ENCODE measurements around the gene FNBP1L.
"Not testable (repeated sequence)": the region's sequence is repeated elsewhere in the genome, so short reads cannot be mapped to it uniquely, and the experiment has no call there.

Gene FNBP1L

GRCh38 chr1:93459126-93459525, 11.2 kb downstream of the FNBP1L start:
- peaks cover 6% of the 10 kb centered on the region for H3K4me1 Mint-ChIP-seq
- H3K36me3 Mint-ChIP-seq (ENCODE audit: low read depth) = peaks cover 74% of the 10 kb centered on the region
- no peaks in the 10 kb centered on the region for H3K27me3 Mint-ChIP-seq (ENCODE audit: low read depth)
- no peak overlapping the region for H3K4me3 Mint-ChIP-seq
- no peak overlapping the region for H3K27ac Mint-ChIP-seq
- no peak for TF ChIP-seq CTCF (IDR thresholded peaks at IDR 0.05; ENCODE audit: unreplicated experiment in 3 of 3)
- peaks cover 34% of the 10 kb centered on the region for H3K9me3 Mint-ChIP-seq

- no peak overlapping the region for H3K27ac Mint-ChIP-seq
- TF ChIP-seq CTCF (IDR thresholded peaks at IDR 0.05; ENCODE audit: unreplicated experiment in 3 of 3) = no peak
- no peaks in the 10 kb centered on the region for H3K27me3 Mint-ChIP-seq (ENCODE audit: low read depth)
- peaks cover 49% of the 10 kb centered on the region for H3K9me3 Mint-ChIP-seq
- no peaks in the 10 kb centered on the region for H3K4me1 Mint-ChIP-seq
- no peak overlapping the region for H3K4me3 Mint-ChIP-seq
- H3K36me3 Mint-ChIP-seq (ENCODE audit: low read depth) = peaks cover 87% of the 10 kb centered on the region
Measured at GRCh38 chr1:93461236-93461635, 13.3 kb downstream of the FNBP1L start.

- peaks cover 88% of the 10 kb centered on the region for H3K36me3 Mint-ChIP-seq (ENCODE audit: low read depth)
- H3K27ac Mint-ChIP-seq = no peak overlapping the region
- no peaks in the 10 kb centered on the region for H3K27me3 Mint-ChIP-seq (ENCODE audit: low read depth)
- no peak for TF ChIP-seq CTCF (IDR thresholded peaks at IDR 0.05; ENCODE audit: unreplicated experiment in 3 of 3)
- H3K4me1 Mint-ChIP-seq = no peaks in the 10 kb centered on the region
- H3K9me3 Mint-ChIP-seq = peaks cover 58% of the 10 kb centered on the region
- no peak overlapping the region for H3K4me3 Mint-ChIP-seq
Measured at GRCh38 chr1:93463960-93464359, 16.0 kb downstream of the FNBP1L start.

GRCh38 chr1:93465371-93466082, 17.6 kb downstream of the FNBP1L start:
- peaks cover 60% of the 10 kb centered on the region for H3K9me3 Mint-ChIP-seq
- H3K4me3 Mint-ChIP-seq; H3K4me1 Mint-ChIP-seq; H3K27me3 Mint-ChIP-seq (ENCODE audit: low read depth); H3K27ac Mint-ChIP-seq: not testable (repeated sequence)
- H3K36me3 Mint-ChIP-seq (ENCODE audit: low read depth) = peaks cover 88% of the 10 kb centered on the region

GRCh38 chr1:93467606-93468005, 19.7 kb downstream of the FNBP1L start:
- Mint-ChIP-seq H3K9me3 (peaks cover 51% of the 10 kb centered on the region), H3K27me3 (ENCODE audit: low read depth) (no peaks in the 10 kb centered on the region), H3K27ac (no peak overlapping the region), H3K36me3 (ENCODE audit: low read depth) (peaks cover 68% of the 10 kb centered on the region), H3K4me3 (no peak overlapping the region), H3K4me1 (peaks cover 9% of the 10 kb centered on the region)
- no peak for TF ChIP-seq CTCF (IDR thresholded peaks at IDR 0.05; ENCODE audit: unreplicated experiment in 3 of 3)

GRCh38 chr1:93468662-93469061, 20.7 kb downstream of the FNBP1L start:
- Mint-ChIP-seq H3K27ac (no peak overlapping the region), H3K4me3 (no peak overlapping the region), H3K4me1 (peaks cover 11% of the 10 kb centered on the region), H3K36me3 (ENCODE audit: low read depth) (peaks cover 62% of the 10 kb centered on the region), H3K9me3 (peaks cover 45% of the 10 kb centered on the region), H3K27me3 (ENCODE audit: low read depth) (no peaks in the 10 kb centered on the region)
- TF ChIP-seq CTCF (IDR thresholded peaks at IDR 0.05; ENCODE audit: unreplicated experiment in 3 of 3) = no peak

GRCh38 chr1:93469223-93469622, 21.3 kb downstream of the FNBP1L start:
- H3K27me3 Mint-ChIP-seq (ENCODE audit: low read depth); H3K4me3 Mint-ChIP-seq; H3K27ac Mint-ChIP-seq: not testable (repeated sequence)
- H3K4me1 Mint-ChIP-seq = peaks cover 15% of the 10 kb centered on the region
- H3K36me3 Mint-ChIP-seq (ENCODE audit: low read depth) = peaks cover 62% of the 10 kb centered on the region
- H3K9me3 Mint-ChIP-seq = peaks cover 39% of the 10 kb centered on the region
